HG03175 (cell line): ENCODE data around the gene GYPE.
"Not testable (repeated sequence)": the region's sequence is repeated elsewhere in the genome, so short reads cannot be mapped to it uniquely, and the experiment has no call there.

Experiments
- ATAC-seq: cut with Tn5 transposase; IDR thresholded peaks from one replicate; pipeline ENCODE4 v1.9.1; 2021; ENCODE audit warnings: mild to moderate bottlenecking, moderate library complexity; ENCODE audit not compliant: unreplicated experiment

The GYPE gene

DNA sequence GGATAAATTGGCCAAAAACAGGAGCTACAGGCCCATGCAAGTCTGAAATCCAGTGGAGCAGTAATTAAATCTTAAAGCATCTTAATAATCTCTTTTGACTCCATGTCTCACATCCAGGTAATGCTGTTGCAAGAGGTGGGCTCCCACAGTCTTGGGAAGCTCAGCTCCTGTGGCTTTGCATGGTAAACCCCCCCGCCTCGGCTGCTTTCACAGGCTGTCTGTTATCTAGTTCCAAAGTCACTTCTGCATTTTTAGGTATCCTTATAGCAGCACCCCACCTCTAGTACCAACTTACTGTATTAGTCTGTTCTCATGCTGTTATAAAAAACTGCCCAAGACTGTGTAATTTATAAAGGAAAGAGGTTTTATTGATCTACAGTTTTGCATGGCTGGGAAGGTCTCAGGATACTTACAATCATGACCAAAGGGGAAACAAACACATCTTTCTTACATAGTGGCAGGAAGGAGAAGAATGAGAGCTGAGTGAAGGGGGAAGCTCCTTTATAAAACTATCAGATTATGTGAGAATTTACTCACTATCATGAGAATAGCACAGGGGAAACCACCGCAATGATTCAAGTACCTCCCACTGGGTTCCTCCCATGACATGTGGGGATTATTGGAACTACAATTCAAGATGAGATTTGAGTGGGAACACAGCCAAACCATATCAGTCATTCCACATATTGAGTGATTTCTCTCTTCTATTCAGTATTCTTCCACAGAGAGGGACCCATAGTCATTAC, 34.7 kb downstream of the GYPE start:
- not testable (repeated sequence) for ATAC-seq

DNA sequence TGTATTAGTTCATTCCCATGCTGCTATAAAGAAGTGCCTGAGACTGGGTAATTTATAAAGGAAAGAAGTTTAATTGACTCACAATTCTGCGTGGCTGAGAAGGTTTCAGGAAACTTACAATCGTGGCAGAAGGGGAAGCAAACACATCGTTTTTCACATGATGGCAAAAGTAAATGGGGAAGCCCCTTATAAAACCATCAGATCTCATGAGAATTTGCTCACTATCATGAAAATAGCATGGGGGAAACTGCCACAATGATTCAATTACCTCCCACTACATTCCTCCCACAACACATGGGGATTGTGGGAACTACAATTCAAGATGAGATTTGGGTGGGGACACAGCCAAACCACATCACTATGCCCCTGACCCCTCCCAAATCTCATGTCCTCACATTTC, 35.4 kb downstream of the GYPE start:
- not testable (repeated sequence) for ATAC-seq

DNA sequence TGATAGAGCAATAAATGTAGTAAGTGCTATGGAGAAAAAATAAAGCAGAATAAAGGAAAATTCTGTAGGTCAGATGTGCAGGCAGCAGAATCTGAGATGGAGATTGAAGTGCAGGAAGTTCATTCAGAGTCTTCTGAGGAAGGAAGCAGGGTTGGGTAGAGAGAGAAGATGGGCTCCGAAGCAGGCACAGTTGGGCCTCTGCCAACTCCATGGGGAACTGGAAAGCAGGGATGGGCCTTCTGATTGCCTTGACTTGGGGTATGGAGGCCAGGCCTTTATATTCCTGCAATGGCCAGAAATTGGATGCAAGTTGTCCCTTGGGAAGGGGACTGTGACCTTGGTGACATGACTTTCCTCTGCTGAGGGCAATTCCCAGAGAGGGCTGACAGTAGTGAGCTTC, 42.6 kb downstream of the GYPE start:
- not testable (repeated sequence) for ATAC-seq

DNA sequence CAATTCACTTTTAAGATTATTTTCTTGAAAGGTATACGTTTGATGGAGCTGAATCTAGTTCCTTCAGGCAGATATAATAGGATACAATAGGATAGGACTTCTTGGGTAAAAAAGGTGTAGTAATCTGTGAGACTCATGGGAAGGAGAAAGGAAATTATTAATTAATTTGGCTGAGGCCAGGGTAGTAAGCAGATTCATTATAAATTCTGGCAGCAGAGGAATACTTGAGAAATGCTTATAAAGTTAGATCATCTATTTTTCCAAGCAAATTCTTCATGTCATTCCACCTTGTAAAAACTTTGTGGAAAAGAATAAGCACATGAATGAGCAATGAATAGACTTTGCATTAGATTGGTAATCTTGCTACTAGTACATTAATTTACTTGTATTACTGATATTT, 46.9 kb downstream of the GYPE start:
- no peak for ATAC-seq

DNA sequence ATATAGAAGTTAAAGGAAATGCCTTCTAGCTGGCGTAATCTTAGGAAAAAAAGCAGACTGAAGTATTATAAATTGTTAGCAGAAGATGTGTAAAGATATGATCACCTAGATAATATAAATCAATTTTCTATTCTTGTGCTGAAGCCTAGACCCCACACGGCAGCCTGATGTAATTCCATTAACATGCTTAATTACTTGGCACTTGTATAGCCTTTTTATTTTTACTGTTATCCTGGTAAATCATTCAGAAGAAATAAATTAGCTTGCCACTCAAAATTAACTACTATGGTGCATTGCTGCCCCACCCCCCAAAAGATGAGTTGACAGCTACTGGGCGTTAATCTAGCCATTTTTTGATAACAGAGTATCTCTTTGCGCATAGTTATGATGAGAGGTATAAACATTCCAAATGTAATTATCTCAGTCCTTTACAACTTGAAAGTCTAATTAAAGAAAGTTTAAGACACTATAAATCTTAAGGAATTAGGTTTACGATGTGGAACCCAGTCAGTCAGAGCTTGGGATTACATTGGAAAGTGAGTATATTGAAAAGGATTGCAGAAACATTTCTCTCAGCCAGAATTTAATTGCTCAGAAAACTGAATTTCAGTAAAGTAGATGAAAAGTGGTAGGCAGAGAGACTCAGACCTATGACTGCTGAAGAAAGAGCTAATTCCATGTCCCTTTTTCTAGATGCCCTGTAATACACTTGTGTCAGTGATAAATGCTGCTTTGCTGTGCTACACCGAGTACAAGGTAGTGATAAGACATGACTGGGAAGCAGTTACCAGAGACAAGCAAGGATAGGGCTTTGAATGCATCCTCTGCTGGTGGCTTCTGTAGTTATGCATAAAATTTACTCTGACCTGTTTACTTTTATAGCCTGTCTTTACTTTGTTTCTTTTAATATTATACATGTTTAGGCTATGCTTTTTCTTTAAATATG, 47.7 kb downstream of the GYPE start:
- ATAC-seq: not testable (repeated sequence)

DNA sequence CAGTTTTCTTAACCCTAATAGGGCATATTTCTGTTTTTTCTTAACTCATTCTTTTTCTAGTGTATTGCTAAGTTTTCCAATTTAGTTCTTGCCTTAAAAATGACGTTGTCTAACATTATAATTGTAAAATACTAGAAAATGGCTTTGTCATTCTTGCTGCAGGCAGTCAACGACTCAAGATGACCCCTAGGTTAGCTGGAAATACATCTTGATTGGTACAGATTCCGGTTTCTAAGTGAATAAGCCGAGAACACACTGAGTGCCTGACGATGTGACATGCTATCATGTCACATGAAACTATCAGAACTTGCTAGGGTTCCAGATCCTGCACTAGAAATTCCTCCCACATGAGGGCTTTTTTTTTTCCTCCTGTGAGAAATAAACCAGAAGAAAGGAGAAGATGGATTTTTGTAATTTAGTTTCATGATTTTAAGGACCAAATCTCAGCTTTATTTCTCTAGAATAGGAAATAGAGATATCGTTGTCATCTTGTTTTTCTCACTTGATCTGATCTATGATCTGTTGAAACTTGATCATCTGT, 49.3 kb downstream of the GYPE start:
- ATAC-seq: not testable (repeated sequence)

DNA sequence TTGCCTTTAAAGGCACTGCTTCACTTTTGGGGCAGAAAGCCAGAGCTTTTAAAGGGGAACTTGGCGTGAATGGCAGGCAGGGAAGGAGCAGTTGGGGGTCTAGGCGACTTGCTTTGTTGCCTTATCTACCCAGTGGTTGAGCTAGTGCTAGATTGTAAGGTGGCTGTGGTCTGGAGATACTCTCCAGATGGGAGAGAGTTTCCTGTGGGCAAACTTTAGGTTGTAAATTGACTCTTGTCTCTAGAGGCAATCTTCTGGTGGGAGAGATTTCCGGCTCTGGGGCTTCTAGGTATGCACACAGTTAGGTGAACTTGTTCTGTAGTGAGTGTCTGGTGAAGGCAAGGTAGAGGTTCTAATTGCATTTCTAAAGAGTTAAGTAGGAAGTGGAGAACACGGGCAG, 50.7 kb downstream of the GYPE start:
- not testable (repeated sequence) for ATAC-seq

DNA sequence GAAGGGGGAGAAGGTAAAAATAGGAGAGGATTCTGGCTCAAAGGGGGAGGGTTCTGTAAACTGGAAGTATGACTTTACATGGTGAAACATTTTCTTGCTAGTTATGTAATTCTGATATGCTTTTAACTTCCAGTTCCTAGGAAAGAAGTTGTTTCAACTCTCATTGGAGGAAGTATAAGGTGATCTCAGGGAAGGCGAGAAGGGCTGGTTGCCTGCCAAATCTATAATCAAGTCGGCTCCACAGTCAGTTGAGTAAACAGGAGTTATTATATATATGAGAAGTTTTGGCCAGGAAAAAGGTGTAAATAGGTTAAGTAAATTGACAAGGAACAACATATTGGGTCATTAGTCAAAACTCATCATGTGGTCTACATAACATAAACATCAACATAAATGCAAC, 56.1 kb downstream of the GYPE start:
- ATAC-seq: not testable (repeated sequence)

DNA sequence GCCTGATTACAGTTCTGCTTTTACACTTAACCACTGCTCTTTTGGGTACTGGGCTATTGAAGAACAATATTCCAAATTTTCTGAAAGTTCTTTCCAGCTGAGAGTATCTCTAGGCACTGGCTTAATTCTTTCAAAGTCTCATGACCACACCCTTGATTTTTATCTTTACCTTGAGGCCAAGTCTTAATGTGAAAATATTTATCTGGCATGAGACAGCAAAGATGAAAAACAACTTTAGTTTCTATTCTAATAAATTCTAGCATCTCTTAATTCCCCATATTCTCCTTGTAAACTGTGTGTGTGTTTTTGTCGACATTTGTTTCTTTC, 61.9 kb downstream of the GYPE start:
- not testable (repeated sequence) for ATAC-seq

DNA sequence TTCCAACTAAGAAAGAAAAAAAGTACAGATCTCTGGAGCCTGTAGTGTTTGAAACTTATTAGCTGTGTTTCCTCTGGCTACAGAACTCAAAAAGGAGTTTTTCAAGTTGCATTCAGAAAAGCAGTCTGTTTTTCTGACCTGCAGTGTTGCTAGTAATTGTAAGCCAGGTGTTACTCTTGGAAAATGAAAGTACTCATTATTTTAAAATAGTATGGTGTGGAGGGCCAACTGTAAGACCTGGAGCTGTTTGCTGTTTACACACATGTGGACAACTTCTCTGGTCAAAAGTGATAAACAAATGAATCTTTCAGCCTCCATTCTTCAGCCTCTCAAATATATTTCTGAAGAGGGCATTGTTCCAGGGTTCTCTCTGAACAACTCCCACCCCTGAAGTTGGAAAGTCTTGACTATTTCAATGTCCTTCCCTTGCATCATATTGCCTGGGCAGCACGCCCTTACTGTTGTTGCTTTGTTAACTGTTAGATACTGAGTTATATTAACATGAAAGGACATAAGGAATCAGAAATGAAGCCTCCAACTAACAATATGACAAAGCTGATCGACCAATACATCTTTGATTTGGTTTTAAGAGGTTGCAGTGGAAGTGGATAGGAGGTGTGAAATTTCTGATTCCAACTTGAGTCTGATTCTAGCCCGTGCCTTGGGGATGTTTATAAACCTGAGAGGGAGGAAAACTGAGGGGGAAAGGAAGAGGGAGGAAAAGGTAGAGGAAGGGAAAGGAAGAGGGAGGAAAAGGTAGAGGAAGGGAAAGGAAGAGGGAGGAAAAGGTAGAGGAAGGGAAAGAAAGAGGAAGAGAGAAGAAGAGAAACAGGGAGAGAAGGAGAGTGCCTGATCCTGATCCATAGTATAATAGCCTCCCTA, 62.5 kb downstream of the GYPE start:
- not testable (repeated sequence) for ATAC-seq

DNA sequence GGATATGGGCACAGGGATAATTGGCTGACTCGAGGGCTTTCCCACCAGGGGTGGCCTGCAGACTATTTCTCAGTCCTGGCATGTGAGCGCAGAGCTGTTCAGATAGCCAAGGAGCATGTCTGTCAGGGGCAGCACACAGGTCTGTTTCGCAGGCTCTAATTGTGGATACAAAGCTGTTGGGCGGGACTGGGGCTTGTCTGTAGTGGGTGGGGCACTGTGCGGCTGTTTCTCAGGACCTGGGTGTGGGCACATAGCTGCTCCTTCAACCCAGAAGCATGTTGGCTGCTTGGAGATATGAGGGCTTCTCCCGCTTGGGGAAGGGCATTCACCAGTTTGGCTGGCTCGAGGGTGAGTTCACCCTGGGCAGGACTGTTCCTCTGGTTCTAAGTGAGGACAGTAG, 65.9 kb downstream of the GYPE start:
- ATAC-seq: not testable (repeated sequence)

DNA sequence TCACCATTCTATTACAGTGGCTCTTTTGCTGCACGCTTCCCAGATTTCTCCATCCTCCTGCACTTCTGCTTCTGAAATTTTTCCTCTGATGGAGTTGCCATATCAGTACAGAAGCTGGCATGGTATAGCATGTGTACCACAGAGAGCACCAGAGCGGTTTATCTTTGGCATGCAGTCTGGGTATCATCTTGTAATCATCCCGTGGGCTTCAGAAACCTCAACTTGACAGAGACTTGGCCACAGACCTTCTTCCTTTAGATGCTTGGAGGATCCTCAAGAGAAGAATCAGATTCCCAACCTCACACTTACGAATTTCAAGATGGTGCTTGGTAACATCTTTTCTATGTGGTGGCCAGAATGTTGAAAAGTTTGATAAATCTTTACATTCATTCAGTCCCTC, 71.2 kb downstream of the GYPE start:
- ATAC-seq: not testable (repeated sequence)

DNA sequence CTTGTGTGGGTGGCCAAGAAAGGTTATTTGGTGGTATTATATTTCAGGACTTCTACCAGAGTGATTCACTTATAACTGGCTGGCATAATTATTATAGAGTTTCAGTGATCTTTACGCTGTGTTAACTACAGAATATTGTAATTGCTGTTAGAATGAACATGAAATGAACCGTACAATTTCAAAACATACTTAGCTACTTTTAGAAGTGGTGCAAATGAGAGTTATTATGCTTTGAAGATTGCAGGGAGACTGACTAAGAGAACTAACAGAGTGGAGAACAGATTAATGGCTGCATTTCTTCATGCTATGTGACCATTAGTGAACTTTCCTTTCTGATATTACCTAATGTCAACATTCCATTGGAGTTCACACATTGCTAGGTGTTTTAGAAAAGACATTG, 71.7 kb downstream of the GYPE start:
- not testable (repeated sequence) for ATAC-seq

DNA sequence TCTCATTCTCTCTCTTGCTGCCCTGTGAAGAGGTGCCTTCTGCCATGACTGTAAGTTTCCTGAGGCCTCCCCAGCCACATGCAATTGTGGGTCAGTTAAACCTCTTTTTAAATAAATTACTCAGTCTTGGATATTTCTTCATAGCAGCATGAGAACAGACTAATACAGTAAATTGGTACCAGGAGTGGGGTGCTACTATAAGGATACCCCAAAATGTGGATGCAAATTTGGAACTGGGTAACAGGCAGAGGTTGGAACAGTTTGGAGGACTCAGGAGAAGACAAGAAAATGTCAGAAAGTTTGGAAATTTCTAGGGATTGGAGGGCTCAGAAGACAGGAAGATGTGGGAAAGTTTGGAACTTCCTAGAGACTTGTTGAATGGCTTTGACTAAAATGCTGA, 74.8 kb downstream of the GYPE start:
- ATAC-seq: not testable (repeated sequence)

DNA sequence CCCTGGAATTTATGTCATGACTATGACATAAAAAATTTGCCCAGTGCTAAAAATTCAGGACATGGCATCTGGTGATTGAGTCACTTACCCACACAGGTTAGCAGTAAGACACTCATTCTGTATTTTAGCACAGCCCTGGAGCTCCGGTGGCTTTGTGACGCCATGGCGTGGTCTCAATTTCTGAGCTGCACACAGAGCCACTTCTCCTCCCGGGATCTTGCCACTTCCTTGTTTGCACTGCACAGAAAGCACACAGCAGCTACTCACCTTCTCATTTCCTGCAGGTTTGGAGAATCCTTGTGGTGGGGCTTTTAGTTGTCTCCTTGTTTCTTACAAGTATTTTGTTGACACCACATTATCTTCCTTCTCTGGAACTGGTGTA, 76.1 kb downstream of the GYPE start:
- ATAC-seq: not testable (repeated sequence)
